Testis (tissue), 5 donors: ENCODE measurements around the gene ARG1. TPM values are rescaled to one million over a fixed set of nuclear protein-coding genes. Genes with fewer than 3 reads are reported as not detected.
"Not testable (repeated sequence)": the region's sequence is repeated elsewhere in the genome, so short reads cannot be mapped to it uniquely, and the experiment has no call there.

Experiments used
- DNase-seq: peaks from one replicate; pipeline ENCODE4 v3.0.0-alpha.2; 2019
- H3K27ac ChIP-seq, 2 donors: fragments of 200-600 bp; sonication (generic); one replicate each; pipeline ENCODE4 v1.5.1; 2019
- H3K27me3 ChIP-seq: fragments of 200-600 bp; sonication (generic); one replicate; pipeline ENCODE4 v1.5.1; 2019
- H3K36me3 ChIP-seq: fragments of 200-600 bp; sonication (generic); one replicate; pipeline ENCODE4 v1.5.1; 2017; ENCODE audit warnings: low read depth; ENCODE audit errors: missing control alignments
- H3K4me1 ChIP-seq: fragments of 200-600 bp; sonication (generic); one replicate; pipeline ENCODE4 v1.5.1; 2019
- H3K4me3 ChIP-seq, 2 donors: fragments of 200-600 bp; sonication (generic); one replicate each; pipeline ENCODE4 v1.5.1; 2017 to 2019
- H3K9me3 ChIP-seq: fragments of 200-600 bp; sonication (generic); one replicate; pipeline ENCODE4 v1.5.1; 2017
- CTCF ChIP-seq, 3 experiments: fragments of 450-650 bp in 2 of 3; fragments of 200-600 bp in 1 of 3; sonication (generic) in 1 of 3; IDR thresholded peaks; one replicate each; pipeline ENCODE4 v1.5.1; 2016 to 2019; ENCODE audit warnings: antibody characterized with exemption in 3 of 3, mild to moderate bottlenecking in 2 of 3, moderate library complexity in 1 of 3
- POLR2A ChIP-seq: fragments of 450-650 bp; IDR thresholded peaks from one replicate; pipeline ENCODE4 v1.6.1; 2017; ENCODE audit warnings: antibody characterized with exemption, mild to moderate bottlenecking, moderate library complexity
- WGBS, 2 donors: methylation state at CpG; one replicate each; pipeline ENCODE4 v1.1.5; 2018; 5-methylcytosine and 5-hydroxymethylcytosine counted together
- intact Hi-C: fragments of 100-400 bp; cut with DNase I; formaldehyde crosslinking; loops from one replicate; pipeline ENCODE4 v1.15.1; 2023; ENCODE audit warnings: low total_unique reads
- long read RNA-seq, 2 donors: transcript quantifications; one replicate each; lab custom pipeline, GENCODE V29; 2026
- polyA plus RNA-seq: library from polyadenylated mRNA; stranded (reverse); fragments of 350-450 nt; fragmentation: Illumina TruSeq; extraction: RNeasy Lipid Tissue Mini Kit (QIAGEN cat#74804); gene quantifications from one replicate; pipeline ENCODE4 v1.2.3, GENCODE V29; 2014; ENCODE audit warnings: low read depth, low replicate concordance; ENCODE audit not compliant: insufficient read depth
- total RNA-seq, 2 donors: library from RNA; depleted of rRNA; stranded (reverse); fragments of >200 nt; gene quantifications; one replicate each; pipeline ENCODE4 v1.2.3, GENCODE V29; 2016

ARG1 gene
- not detected for total RNA-seq
- polyA plus RNA-seq, result 0.34 TPM
- long read RNA-seq, donor 1, result 0 reads
- long read RNA-seq, donor 2, result 0 reads

- intact Hi-C loops, result no loop called here
- no peaks in the 10 kb centered on the region for H3K27me3 ChIP-seq
- TF ChIP-seq CTCF (IDR thresholded peaks at IDR 0.05) (no peak), POLR2A (no peak)
- H3K36me3 ChIP-seq, result no peaks in the 10 kb centered on the region
- no peaks in the 10 kb centered on the region for H3K9me3 ChIP-seq
- H3K4me3 ChIP-seq, result no peak within 1 kb of the TSS
- no peak for DNase-seq
- no peaks in the 10 kb centered on the region for H3K4me1 ChIP-seq
- WGBS, 2 donors, result 91 to 92% methylated on average over 6 of the region's 6 CpGs
- H3K27ac ChIP-seq, result no peak within 1 kb of the TSS
Measured at GRCh38 chr6:131572686-131573415, at the start of gene ARG1. TSS of gene ARG1 (plus strand) at chr6:131573226. CDS start at chr6:131573283, 57 bp downstream.

GRCh38 chr6:131523988-131524673 is 48.9 kb upstream of the ARG1 start:
- H3K27ac ChIP-seq, result no peak overlapping the region
- no peak overlapping the region for H3K4me3 ChIP-seq
- H3K4me1 ChIP-seq, result no peaks in the 10 kb centered on the region
- no peaks in the 10 kb centered on the region for H3K36me3 ChIP-seq
- intact Hi-C loops, result no loop called here
- no peaks in the 10 kb centered on the region for H3K27me3 ChIP-seq
- TF ChIP-seq POLR2A (no peak), CTCF (IDR thresholded peaks at IDR 0.05) (no peak)
- no peaks in the 10 kb centered on the region for H3K9me3 ChIP-seq
- 75 to 94% methylated on average over 1 of the region's 1 CpG for WGBS, 2 donors
- DNase-seq, result no peak

- TF ChIP-seq POLR2A (no peak), CTCF (IDR thresholded peaks at IDR 0.05) (no peak)
- H3K36me3 ChIP-seq, result no peaks in the 10 kb centered on the region
- 85 to 90% methylated on average over 25 of the region's 25 CpGs for WGBS, 2 donors
- no peaks in the 10 kb centered on the region for H3K27me3 ChIP-seq
- H3K4me1 ChIP-seq, result no peaks in the 10 kb centered on the region
- no peak overlapping the region for H3K27ac ChIP-seq
- DNase-seq, result no peak
- H3K9me3 ChIP-seq, result no peaks in the 10 kb centered on the region
- intact Hi-C loops, result no loop called here
- no peak overlapping the region for H3K4me3 ChIP-seq
Measured at GRCh38 chr6:131524695-131525336, 48.2 kb upstream of the ARG1 start.

GRCh38 chr6:131530936-131531335 is 42.1 kb upstream of the ARG1 start:
- H3K27me3 ChIP-seq, H3K4me1 ChIP-seq, DNase-seq, H3K4me3 ChIP-seq, H3K9me3 ChIP-seq, intact Hi-C loops, H3K27ac ChIP-seq, H3K36me3 ChIP-seq: not testable (repeated sequence)
- 92 to 94% methylated on average over 5 of the region's 5 CpGs for WGBS, 2 donors

- H3K9me3 ChIP-seq, H3K27ac ChIP-seq, H3K4me3 ChIP-seq, H3K4me1 ChIP-seq, DNase-seq, H3K27me3 ChIP-seq, H3K36me3 ChIP-seq, intact Hi-C loops: not testable (repeated sequence)
- WGBS, 2 donors, result 90 to 91% methylated on average over 12 of the region's 12 CpGs
Measured at GRCh38 chr6:131531681-131532080, 41.3 kb upstream of the ARG1 start.
